Measurements from ENCODE around the gene STIM1. TPM values are rescaled to one million over a fixed set of nuclear protein-coding genes. Genes with fewer than 3 reads are reported as not detected.
"Not testable (repeated sequence)": the region's sequence is repeated elsewhere in the genome, so short reads cannot be mapped to it uniquely, and the experiment has no call there.

The STIM1 gene
- total RNA-seq, 1 donor from 2014 or later, result 49.6 TPM

DNA sequence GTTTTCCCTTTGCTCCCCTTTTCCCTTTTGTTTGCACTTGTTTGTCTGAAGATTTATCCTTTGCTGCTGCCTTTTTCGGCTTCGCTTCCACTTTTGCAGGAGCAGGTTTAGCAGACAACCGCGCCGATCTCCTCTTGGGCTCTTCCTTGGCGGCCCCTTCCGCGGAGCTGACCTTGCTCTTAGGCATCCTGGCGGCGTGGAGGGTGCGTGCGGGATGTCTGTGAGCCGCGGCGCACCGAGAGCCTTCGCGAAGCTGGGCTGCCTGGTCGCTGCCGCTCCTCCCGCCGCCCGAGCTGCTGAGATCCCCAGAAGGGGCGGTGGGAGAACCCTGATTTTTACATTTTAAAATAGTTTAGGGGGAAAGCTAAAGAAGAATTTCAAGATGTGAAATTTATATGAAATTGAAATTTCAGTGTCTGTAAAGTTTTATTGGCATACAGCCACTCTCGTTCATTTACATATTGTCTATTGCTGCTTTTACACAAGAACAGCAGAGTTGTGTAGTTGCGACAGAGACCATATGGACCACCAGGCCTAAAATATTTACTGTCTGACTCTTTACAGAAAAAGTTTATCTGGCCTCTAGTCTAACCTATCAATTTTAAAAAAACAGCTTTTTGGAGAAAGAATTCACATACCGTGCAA is 133.9 kb downstream of the STIM1 start:
- intact Hi-C loops (cut with DNase I), result no loop called here
- DNase-seq (ENCODE audit: low spot score) (no peak), ATAC-seq (no peak)

DNA sequence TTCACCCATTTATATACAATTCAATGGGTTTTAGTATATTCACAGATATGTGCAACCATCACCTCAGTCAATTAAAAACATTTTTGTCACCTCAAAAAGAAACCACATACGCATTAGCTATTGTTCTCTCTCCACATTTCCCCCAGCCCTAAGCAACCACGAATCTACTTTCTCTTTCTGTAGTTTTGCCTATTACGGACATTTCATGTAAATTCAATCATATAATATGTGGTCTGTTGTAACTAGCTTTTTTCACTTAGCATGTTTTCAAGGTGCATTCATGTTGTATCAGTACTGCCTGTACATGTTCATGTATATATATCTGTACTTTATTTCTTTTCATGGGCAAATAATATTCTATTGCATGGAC is 134.4 kb downstream of the STIM1 start:
- ATAC-seq, result no peak
- intact Hi-C loops (cut with DNase I), result no loop called here

DNA sequence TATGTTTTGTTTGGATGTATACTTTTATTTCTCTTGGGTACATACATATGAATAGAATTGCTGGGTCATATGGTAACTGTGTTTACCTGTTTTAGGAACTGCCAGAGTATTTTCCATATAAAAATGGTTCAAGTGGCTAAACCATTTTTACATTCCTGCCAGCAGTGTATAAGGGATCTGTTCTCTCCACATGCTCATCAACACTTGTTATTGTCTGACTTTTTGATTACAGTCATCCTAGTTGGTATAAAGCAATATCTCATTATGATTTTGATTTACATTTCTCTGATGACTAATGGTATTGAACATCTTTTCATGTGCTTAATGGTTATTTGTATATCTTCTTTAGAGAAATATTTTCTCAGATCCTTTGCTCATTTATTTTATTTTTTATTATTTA is 134.9 kb downstream of the STIM1 start:
- ATAC-seq (no peak), DNase-seq (ENCODE audit: low spot score) (no peak)
- intact Hi-C loops (cut with DNase I), result no loop called here

More for the DNA sequence above, 134.4 kb downstream of the STIM1 start:
- no peak for DNase-seq (ENCODE audit: low spot score)

GRCh38 chr11:3992964-3993363 is 137.5 kb downstream of the STIM1 start:
- ATAC-seq, result no peak
- DNase-seq (ENCODE audit: low spot score), result no peak
- intact Hi-C loops (cut with DNase I), result no loop called here

DNA sequence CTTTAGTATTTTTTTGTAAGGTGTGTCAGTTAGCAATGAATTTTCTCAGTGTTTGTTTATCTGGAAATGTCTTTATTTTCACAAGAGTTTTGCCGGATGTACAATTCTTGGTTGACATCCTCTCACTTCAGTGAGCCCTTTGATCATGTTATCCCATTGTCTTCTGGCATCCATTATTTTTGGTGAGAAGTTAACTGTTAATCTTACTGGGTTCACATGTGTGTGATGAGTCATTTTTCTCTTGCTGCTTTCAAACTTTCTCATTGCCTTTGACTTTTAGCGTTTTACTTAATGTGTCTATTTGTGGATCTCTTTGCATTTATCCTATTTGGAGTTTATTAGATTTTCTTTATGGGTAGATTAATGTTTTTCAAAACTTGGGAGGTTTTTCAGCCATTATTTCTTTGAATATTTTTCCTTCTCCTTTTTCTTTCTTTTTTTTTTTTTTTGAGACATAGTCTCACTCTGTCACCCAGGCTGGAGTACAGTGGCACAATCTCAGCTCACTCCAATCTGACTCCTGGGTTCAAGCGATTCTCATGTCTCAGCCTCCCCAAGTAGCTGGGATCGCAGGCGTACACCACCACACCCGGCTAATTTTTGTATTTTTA is 138.7 kb downstream of the STIM1 start:
- intact Hi-C loops (cut with DNase I), result no loop called here
- ATAC-seq (no peak), DNase-seq (ENCODE audit: low spot score) (no peak)

DNA sequence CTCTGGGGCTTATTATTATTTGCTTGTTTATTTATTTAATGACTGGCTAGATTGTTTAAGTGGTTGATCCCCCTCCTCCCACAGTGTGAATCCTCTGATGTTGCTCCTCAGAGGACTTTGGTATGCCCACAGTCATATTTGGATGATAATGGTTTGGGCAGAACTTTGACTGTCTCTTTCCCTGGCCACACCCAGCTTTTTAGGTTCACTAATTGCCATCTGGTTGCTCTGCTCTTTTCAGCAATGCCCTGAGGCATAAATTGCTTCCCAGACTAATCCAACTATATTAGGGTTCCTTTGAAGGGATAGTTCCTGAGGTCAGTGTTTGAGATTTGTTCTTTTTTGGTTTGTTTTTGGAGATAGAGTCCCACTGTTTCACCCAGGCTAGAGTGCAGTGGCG is 139.8 kb downstream of the STIM1 start:
- intact Hi-C loops (cut with DNase I), result no loop called here
- ATAC-seq (no peak), DNase-seq (ENCODE audit: low spot score) (no peak)

GRCh38 chr11:3995949-3996554 is 140.6 kb downstream of the STIM1 start:
- intact Hi-C loops (cut with DNase I), result no loop called here
- no peak for ATAC-seq
- no peak for DNase-seq (ENCODE audit: low spot score)

GRCh38 chr11:3996651-3997050 is 141.2 kb downstream of the STIM1 start:
- intact Hi-C loops (cut with DNase I), result no loop called here
- DNase-seq (ENCODE audit: low spot score), result no peak
- ATAC-seq, result no peak

- ATAC-seq; intact Hi-C loops (cut with DNase I); DNase-seq (ENCODE audit: low spot score): not testable (repeated sequence)
Measured at GRCh38 chr11:4004753-4005152, 149.3 kb downstream of the STIM1 start.

- intact Hi-C loops (cut with DNase I), result no loop called here
- ATAC-seq (no peak), DNase-seq (ENCODE audit: low spot score) (no peak)
Measured at GRCh38 chr11:4006946-4007680, 151.6 kb downstream of the STIM1 start.

GRCh38 chr11:4008116-4008515 is 152.7 kb downstream of the STIM1 start:
- ATAC-seq (no peak), DNase-seq (ENCODE audit: low spot score) (no peak)
- intact Hi-C loops (cut with DNase I), result no loop called here

DNA sequence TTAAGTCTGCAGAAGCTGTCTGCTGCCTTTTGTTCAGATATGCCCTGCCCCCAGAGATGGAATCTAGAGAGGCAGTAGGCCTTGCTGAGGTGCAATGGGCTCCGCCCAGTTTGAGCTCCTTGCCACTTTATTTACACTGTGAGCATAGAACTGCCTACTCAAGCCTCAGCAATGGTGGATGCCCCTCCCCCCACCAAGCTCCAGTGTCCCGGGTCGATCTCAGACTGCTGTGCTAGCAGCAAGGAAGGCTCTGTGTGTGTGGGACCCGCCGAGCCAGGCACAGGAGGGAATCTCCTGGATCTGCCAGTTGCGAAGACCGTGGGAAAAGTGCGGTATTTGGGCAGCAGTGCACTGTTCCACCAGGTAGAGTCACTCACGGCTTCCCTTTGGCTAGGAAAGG is 161.1 kb downstream of the STIM1 start:
- intact Hi-C loops (cut with DNase I); ATAC-seq; DNase-seq (ENCODE audit: low spot score): not testable (repeated sequence)

GRCh38 chr11:4017129-4017528 is 161.7 kb downstream of the STIM1 start:
- no peak for DNase-seq (ENCODE audit: low spot score)
- intact Hi-C loops (cut with DNase I), result no loop called here
- no peak for ATAC-seq

DNA sequence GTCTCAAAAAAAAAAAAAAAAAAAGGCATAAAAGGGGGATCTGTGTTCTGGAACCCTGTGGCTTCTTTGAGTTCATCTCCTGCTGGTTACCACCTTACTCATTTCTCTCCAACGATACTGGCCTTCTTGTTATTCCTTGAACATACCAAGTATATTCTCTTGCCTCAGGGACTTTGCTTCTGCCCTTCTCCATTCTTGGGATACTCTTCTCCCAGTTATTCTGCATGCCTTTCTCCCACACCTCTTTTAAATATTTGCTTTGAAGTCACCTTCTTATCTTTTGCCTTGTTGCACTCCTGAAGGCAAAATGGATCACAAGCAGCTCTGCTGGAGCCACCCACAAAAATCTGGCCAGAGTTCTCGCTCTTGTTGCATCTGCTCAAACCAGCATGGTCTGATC is 163.2 kb downstream of the STIM1 start:
- DNase-seq (ENCODE audit: low spot score) (no peak), ATAC-seq (no peak)
- intact Hi-C loops (cut with DNase I), result no loop called here

GRCh38 chr11:4019891-4020290 is 164.4 kb downstream of the STIM1 start:
- ATAC-seq, result no peak
- no peak for DNase-seq (ENCODE audit: low spot score)
- intact Hi-C loops (cut with DNase I), result no loop called here

DNA sequence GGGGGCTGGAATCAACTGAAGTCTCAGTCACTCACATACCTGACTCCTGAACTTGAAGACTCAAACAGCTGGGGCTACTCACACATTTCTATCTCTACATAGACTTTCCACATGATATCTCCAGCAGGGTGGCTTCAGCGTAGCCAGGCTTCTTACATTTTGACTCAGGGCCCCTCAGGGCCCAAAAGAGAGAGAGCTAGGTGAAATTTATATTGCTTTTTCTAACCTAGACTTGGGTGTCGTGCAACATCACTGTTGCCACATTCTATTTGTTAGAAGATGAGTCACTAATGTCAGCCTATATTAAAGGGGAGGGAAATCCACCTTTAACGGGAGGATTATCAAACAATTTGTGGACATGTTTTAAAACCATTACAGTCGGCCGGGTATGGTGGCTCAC is 167.2 kb downstream of the STIM1 start:
- DNase-seq (ENCODE audit: low spot score) (no peak), ATAC-seq (no peak)
- intact Hi-C loops (cut with DNase I), result no loop called here

DNA sequence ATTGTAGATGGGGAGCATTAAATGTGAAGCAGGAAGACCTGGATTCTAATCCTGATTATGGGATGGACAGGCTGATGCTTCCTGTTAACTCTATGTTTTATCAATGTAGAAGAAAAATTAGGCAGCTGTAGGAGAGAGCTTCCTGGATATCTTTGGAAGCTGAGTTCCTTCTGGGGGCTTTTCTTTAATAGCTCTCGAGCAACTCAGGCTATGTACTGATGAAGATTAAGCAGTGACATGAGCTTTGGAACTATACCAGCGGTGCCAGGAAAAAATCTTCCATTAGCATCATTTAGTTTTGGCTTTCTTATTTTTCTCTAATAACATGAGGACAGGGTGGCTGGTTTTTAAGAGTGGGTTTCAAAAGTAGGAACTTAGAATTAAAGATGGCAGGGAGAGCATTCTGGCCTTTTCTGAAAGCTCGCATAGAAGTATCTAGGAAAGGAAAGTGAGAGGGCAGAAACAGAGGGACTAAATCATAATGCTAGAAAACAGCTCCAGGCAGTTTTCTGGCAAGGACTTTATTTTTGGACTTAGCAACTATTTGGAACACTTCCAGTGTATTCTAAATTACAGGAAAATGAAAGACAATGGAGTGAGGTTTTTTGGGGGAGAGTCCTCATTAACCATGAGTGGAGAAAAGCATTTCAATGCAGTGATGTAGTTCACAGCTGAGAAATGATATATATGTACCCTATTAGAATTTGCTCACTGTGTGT is 169.9 kb downstream of the STIM1 start:
- intact Hi-C loops (cut with DNase I), result no loop called here
- ATAC-seq, result peak; percentile 64
- no peak for DNase-seq (ENCODE audit: low spot score)

DNA sequence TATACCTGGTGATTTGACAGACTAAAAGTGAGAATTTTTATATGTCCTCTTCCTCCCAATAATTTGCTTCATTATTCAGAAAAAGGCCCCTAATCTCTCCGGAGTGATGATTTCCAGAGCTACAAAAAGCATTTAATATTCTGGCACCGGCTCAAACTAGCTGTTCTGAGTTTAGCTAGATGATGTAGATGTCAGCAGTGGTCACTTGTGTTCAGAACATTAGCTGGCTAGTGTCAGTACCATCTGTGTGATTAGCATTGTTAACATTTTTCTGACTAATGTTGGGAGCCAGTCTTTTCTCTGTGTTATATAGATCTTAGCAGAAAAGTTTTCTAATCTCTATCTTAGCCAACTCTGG is 170.5 kb downstream of the STIM1 start:
- intact Hi-C loops (cut with DNase I), result no loop called here
- DNase-seq (ENCODE audit: low spot score) (no peak), ATAC-seq (peak; percentile 67)

DNA sequence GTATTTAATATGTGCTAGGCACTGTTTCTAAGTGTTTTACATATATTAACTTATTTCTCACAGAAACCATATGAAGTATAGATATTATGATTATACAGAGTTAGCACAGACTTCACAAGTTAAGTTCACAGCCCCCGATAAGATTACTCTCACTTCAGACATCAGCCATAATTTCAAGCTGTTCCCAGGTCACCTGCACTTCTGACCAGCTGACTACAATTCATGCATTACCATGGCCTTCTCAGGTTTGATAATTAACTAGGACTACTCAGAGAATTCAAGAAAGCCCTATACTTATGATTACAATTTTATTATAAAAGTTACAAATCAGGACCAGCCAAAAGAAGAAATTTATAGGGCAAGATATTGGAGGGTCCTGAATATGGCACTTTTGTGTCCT is 170.9 kb downstream of the STIM1 start:
- ATAC-seq (no peak), DNase-seq (ENCODE audit: low spot score) (no peak)
- intact Hi-C loops (cut with DNase I), result no loop called here

- intact Hi-C loops (cut with DNase I), result no loop called here
- no peak for ATAC-seq
- DNase-seq (ENCODE audit: low spot score), result no peak
Measured at GRCh38 chr11:4027746-4028145, 172.3 kb downstream of the STIM1 start.

Measured in sciatic nerve (tissue), 2 donors.